ENCODE measurements around the gene MAPK4. TPM values are rescaled to one million over a fixed set of nuclear protein-coding genes. Genes with fewer than 3 reads are reported as not detected.
A peak's percentile ranks its signal among the peaks of the same experiment; 100 is the strongest.
"Not testable (repeated sequence)": the region's sequence is repeated elsewhere in the genome, so short reads cannot be mapped to it uniquely, and the experiment has no call there.

Gene MAPK4
- polyA plus RNA-seq (2011; rRNA removed): not detected in 2 replicates
- polyA minus RNA-seq (2011; rRNA and poly(A)+ RNA removed): not detected in 2 replicates

DNA sequence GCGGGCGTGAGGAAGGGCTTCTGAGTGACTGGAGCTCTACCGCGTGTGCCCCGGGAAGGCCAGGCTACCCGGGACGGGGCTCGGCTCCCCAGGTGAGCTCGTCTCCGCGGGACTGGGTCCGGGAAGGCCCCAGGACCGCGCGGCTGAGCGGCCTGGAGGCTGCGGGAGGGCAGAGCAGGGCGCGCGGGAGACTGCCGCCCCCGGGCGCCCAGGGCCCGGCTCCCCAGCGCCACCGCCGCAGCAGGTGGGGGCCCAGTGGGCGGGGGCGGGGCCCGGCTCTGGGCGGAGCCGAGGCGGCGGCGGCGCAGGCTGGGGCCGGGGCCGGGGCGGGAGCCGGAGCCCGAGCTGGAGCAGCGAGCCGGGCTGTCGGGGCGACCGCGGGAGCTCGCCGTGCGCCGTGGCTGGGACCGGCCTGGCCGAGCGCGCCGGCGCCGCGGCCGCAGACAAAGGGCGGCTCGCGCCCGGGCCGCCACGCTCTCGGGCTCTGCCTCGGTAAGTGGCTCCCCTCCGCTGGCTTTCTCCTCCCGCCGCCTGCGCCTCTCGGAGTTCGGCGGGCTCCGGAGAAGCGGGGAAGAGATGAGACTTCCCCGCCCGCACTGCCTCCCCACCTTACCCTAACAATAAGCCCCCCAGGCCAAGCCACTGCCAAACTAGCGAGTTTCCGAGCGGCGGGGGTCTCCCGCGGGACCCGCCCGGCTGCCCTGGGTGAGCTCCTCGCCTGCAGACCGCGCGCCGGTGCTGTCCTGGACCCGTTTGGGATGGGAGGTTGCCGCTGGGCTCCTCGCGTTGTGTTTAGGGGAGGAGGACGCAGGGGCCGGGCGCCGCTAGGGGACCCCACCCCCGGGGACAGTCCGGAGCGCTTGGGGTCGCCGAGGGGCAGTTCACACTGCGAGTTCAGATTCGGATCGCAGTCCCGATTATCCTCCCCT is at the start of gene MAPK4:
Gene MAPK4 (plus strand): TSS at position 336 of the 929 bp plus-strand sequence. CDS start 103,872 bp downstream, outside the sequence.
- POLR2A ChIA-PET: no interaction called here
- Histone ChIP-seq H3K27ac (ENCODE audit: low read depth, low read length) (no peak within 1 kb of the TSS), H3K9me3 (ENCODE audit: control insufficient read depth, insufficient read depth, low read length) (peaks cover 4% of the 10 kb centered on the region; the same call in 1 of the 2 replicates), H3K27me3 (ENCODE audit: control insufficient read depth, insufficient read depth, low read length) (peaks cover 40% of the 10 kb centered on the region), H3K4me3 (ENCODE audit: low read depth, low read length) (peak within 1 kb of the TSS; percentile 25)
- CTCF ChIA-PET: no interaction called here
- TF ChIP-seq, protein P1, sequence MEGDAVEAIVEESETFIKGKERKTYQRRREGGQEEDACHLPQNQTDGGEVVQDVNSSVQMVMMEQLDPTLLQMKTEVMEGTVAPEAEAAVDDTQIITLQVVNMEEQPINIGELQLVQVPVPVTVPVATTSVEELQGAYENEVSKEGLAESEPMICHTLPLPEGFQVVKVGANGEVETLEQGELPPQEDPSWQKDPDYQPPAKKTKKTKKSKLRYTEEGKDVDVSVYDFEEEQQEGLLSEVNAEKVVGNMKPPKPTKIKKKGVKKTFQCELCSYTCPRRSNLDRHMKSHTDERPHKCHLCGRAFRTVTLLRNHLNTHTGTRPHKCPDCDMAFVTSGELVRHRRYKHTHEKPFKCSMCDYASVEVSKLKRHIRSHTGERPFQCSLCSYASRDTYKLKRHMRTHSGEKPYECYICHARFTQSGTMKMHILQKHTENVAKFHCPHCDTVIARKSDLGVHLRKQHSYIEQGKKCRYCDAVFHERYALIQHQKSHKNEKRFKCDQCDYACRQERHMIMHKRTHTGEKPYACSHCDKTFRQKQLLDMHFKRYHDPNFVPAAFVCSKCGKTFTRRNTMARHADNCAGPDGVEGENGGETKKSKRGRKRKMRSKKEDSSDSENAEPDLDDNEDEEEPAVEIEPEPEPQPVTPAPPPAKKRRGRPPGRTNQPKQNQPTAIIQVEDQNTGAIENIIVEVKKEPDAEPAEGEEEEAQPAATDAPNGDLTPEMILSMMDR (IDR thresholded peaks at IDR 0.05; ENCODE audit: low read depth, low read length): no peak
- no peak for DNase-seq (ENCODE audit: low read depth, low spot score)

DNA sequence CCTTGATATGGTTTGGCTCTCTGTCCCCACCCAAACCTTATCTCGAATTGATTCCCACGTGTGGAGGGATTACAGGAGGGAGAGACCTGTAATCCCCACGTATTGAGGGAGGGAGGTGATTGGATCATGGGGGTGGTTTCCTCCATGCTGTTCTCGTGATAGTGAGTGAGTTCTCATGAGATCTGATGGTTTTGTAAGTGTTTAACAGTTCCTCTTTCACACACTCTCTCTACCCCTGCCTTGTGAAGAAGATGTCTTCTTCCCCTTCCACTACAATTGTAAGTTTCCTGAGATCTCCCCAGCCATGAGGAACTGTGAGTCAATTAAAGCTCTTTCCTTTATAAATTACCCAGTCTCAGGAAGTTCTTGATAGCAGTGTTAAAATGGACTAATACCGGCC is 42.6 kb upstream of the MAPK4 start:
- H3K27me3 ChIP-seq (ENCODE audit: control insufficient read depth, insufficient read depth, low read length); DNase-seq (ENCODE audit: low read depth, low spot score); H3K4me3 ChIP-seq (ENCODE audit: low read depth, low read length); CTCF ChIA-PET; H3K9me3 ChIP-seq (ENCODE audit: control insufficient read depth, insufficient read depth, low read length); POLR2A ChIA-PET; H3K27ac ChIP-seq (ENCODE audit: low read depth, low read length): not testable (repeated sequence)

DNA sequence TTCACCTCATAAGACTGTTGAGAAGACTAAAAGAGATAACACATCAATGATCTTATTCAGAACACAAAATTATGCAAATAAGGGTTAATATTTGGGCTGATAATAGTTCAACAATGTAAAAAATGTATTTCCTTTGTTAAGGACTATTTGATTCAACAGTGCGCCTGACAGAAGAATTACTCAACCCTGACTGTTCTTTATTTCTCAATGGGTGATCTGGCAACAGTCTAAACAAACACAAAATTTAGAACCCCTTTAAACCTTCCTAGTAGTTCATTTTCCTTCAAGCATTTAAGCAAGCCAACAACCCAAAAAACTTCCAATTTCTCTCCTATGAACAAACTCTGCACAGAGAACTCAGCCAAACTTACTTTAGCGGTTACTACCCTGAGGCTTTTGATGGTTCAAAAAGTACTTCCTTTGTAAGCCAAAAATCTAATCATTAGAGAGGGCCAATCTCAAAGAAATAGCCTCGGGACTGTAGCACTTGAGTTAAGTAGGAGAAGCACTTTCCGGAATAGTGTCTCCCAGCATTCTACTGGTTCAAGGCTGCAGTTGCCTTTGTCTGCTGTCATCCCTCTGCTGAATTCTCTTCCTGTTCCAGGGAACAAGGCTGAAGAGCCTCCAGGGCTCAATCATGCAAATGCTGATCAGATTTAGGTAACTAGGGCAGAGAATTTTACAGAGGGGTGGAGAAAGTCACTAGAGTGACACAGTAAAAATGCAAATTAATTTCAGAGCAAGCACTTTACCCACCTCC is 40.9 kb upstream of the MAPK4 start:
- no peak overlapping the region for H3K4me3 ChIP-seq (ENCODE audit: low read depth, low read length)
- H3K27ac ChIP-seq (ENCODE audit: low read depth, low read length): no peak overlapping the region
- H3K9me3 ChIP-seq (ENCODE audit: control insufficient read depth, insufficient read depth, low read length): no peaks in the 10 kb centered on the region
- CTCF ChIA-PET: no interaction called here
- H3K27me3 ChIP-seq (ENCODE audit: control insufficient read depth, insufficient read depth, low read length): no peaks in the 10 kb centered on the region
- no peak for DNase-seq (ENCODE audit: low read depth, low spot score)
- TF ChIP-seq, protein P1 (IDR thresholded peaks at IDR 0.05; ENCODE audit: low read depth, low read length): no peak
- POLR2A ChIA-PET: no interaction called here

DNA sequence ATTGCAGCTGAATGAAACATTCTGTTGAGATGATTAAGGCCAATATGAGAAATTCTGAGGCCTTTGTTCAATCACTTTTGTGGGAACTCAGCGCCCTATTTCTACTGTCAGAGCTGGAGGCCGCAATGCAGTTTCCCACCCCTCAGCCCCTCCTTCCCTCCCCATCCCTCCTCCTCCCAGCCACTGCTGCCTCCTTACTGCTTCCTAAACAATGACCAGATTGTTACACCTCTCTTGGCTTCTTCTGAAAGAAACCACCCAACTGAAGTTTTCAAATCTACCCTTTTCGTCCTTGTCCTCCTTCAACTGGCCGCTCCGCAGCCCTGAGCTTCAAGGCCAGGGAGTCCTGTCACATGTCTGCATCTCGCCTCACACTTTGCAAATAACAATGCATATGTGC is 36.7 kb upstream of the MAPK4 start:
- H3K27ac ChIP-seq (ENCODE audit: low read depth, low read length): no peak overlapping the region
- no peaks in the 10 kb centered on the region for H3K9me3 ChIP-seq (ENCODE audit: control insufficient read depth, insufficient read depth, low read length)
- TF ChIP-seq, protein P1 (IDR thresholded peaks at IDR 0.05; ENCODE audit: low read depth, low read length): no peak
- CTCF ChIA-PET: no interaction called here
- H3K27me3 ChIP-seq (ENCODE audit: control insufficient read depth, insufficient read depth, low read length): no peaks in the 10 kb centered on the region
- no peak overlapping the region for H3K4me3 ChIP-seq (ENCODE audit: low read depth, low read length)
- POLR2A ChIA-PET: no interaction called here
- DNase-seq (ENCODE audit: low read depth, low spot score): no peak

DNA sequence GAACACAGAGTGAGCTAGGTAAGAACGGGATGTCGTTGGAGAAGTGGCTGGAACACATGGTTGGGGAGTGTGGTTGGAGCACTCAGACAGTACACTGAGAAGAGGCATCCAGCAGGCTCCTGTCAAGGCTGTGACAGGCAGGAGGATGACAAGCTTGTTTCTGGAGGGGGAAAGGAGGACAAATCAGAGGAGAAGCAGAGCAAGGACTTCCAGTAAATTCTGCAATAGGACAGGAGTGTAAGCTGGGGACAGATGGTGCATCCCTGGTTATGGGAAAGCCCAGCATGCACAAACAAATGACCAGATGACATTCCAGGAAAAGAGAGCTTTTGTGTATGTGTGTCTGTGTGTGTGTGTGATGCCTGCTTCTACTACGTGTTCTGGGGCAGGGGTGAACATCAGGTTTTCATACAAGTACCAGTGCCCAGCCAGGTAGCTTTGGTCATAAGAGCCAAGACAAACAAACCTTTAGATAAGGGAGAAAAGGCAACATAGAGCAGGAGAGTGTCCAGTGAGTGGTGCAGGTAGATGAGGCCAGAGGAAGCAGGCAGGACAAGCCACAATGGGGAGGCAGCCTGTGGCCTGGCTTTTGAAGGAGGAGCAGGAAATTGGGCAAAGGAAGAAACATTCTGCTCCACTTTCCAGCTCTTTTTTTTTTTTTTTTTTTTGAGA is 32.1 kb upstream of the MAPK4 start:
- ChIA-PET POLR2A (no interaction called here), CTCF (no interaction called here)
- no peaks in the 10 kb centered on the region for H3K27me3 ChIP-seq (ENCODE audit: control insufficient read depth, insufficient read depth, low read length)
- TF ChIP-seq, protein P1 (IDR thresholded peaks at IDR 0.05; ENCODE audit: low read depth, low read length): no peak
- DNase-seq (ENCODE audit: low read depth, low spot score): no peak
- no peaks in the 10 kb centered on the region for H3K9me3 ChIP-seq (ENCODE audit: control insufficient read depth, insufficient read depth, low read length)
- H3K4me3 ChIP-seq (ENCODE audit: low read depth, low read length): no peak overlapping the region
- no peak overlapping the region for H3K27ac ChIP-seq (ENCODE audit: low read depth, low read length)
